ENCODE results near the gene STPG2. TPM values are rescaled to one million over a fixed set of nuclear protein-coding genes. Genes with fewer than 3 reads are reported as not detected.

The STPG2 gene
- total RNA-seq, 1 donor: under 0.01 TPM

GRCh38 chr4:98110929-98111328, 32.3 kb downstream of the STPG2 start:
- H3K36me3 ChIP-seq (ENCODE audit: insufficient read depth, low read length): no peaks in the 10 kb centered on the region
- no peak overlapping the region for H2AFZ ChIP-seq (ENCODE audit: low read length)
- H4K20me1 ChIP-seq (ENCODE audit: insufficient read depth, low read length): no peaks in the 10 kb centered on the region
- no peak for DNase-seq (ENCODE audit: insufficient read length, low spot score, missing footprints)
- no peaks in the 10 kb centered on the region for H3K9me3 ChIP-seq (ENCODE audit: low read depth, low read length)
- no peak overlapping the region for H3K27ac ChIP-seq (ENCODE audit: low read depth, low read length)
- H3K27me3 ChIP-seq (ENCODE audit: insufficient read depth, low read length): no peaks in the 10 kb centered on the region
- no peaks in the 10 kb centered on the region for H3K79me2 ChIP-seq (ENCODE audit: insufficient read depth, low read length)
- H3K4me2 ChIP-seq (ENCODE audit: insufficient read depth, low read length): no peak overlapping the region
- H3K4me3 ChIP-seq (ENCODE audit: insufficient read depth, low read length): no peak overlapping the region
- TF ChIP-seq, protein P1, sequence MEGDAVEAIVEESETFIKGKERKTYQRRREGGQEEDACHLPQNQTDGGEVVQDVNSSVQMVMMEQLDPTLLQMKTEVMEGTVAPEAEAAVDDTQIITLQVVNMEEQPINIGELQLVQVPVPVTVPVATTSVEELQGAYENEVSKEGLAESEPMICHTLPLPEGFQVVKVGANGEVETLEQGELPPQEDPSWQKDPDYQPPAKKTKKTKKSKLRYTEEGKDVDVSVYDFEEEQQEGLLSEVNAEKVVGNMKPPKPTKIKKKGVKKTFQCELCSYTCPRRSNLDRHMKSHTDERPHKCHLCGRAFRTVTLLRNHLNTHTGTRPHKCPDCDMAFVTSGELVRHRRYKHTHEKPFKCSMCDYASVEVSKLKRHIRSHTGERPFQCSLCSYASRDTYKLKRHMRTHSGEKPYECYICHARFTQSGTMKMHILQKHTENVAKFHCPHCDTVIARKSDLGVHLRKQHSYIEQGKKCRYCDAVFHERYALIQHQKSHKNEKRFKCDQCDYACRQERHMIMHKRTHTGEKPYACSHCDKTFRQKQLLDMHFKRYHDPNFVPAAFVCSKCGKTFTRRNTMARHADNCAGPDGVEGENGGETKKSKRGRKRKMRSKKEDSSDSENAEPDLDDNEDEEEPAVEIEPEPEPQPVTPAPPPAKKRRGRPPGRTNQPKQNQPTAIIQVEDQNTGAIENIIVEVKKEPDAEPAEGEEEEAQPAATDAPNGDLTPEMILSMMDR (IDR thresholded peaks at IDR 0.05; ENCODE audit: extremely low read depth, low read depth, low read length): no peak
- H3K4me1 ChIP-seq (ENCODE audit: insufficient read depth, low read length): no peaks in the 10 kb centered on the region

DNA sequence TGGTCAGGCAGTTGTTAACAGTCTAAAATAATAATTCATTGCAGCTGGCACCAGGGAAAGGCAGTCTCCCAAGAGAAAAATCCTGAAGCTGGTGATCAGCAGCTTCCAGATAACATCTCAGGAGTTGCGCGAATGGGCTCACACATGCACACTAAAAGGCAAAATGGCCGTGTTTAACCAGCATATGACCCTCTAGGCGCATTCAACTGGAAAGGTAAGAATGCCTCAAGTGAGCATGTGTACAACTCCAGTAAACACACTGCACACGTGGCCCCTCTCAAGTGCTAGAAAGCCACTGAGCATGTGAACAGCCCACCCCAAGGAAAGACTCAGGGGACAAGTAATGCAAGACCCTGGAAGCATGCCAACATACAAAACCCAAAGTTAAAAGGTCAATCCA, 33.1 kb downstream of the STPG2 start:
- Histone ChIP-seq H3K4me1 (ENCODE audit: insufficient read depth, low read length) (no peaks in the 10 kb centered on the region), H3K4me3 (ENCODE audit: insufficient read depth, low read length) (no peak overlapping the region), H3K79me2 (ENCODE audit: insufficient read depth, low read length) (no peaks in the 10 kb centered on the region), H3K27me3 (ENCODE audit: insufficient read depth, low read length) (no peaks in the 10 kb centered on the region), H3K9me3 (ENCODE audit: low read depth, low read length) (no peaks in the 10 kb centered on the region), H3K4me2 (ENCODE audit: insufficient read depth, low read length) (no peak overlapping the region), H3K36me3 (ENCODE audit: insufficient read depth, low read length) (no peaks in the 10 kb centered on the region), H3K27ac (ENCODE audit: low read depth, low read length) (no peak overlapping the region), H4K20me1 (ENCODE audit: insufficient read depth, low read length) (no peaks in the 10 kb centered on the region), H2AFZ (ENCODE audit: low read length) (no peak overlapping the region)
- TF ChIP-seq, protein P1 (IDR thresholded peaks at IDR 0.05; ENCODE audit: extremely low read depth, low read depth, low read length): no peak
- no peak for DNase-seq (ENCODE audit: insufficient read length, low spot score, missing footprints)

GRCh38 chr4:98102660-98103059, 40.6 kb downstream of the STPG2 start:
- Histone ChIP-seq H3K4me1 (ENCODE audit: insufficient read depth, low read length) (no peaks in the 10 kb centered on the region), H3K4me2 (ENCODE audit: insufficient read depth, low read length) (no peak overlapping the region), H3K27ac (ENCODE audit: low read depth, low read length) (no peak overlapping the region), H3K36me3 (ENCODE audit: insufficient read depth, low read length) (no peaks in the 10 kb centered on the region), H2AFZ (ENCODE audit: low read length) (no peak overlapping the region), H3K4me3 (ENCODE audit: insufficient read depth, low read length) (no peak overlapping the region), H4K20me1 (ENCODE audit: insufficient read depth, low read length) (no peaks in the 10 kb centered on the region), H3K27me3 (ENCODE audit: insufficient read depth, low read length) (no peaks in the 10 kb centered on the region), H3K79me2 (ENCODE audit: insufficient read depth, low read length) (no peaks in the 10 kb centered on the region), H3K9me3 (ENCODE audit: low read depth, low read length) (no peaks in the 10 kb centered on the region)
- TF ChIP-seq, protein P1 (IDR thresholded peaks at IDR 0.05; ENCODE audit: extremely low read depth, low read depth, low read length): no peak
- no peak for DNase-seq (ENCODE audit: insufficient read length, low spot score, missing footprints)

DNA sequence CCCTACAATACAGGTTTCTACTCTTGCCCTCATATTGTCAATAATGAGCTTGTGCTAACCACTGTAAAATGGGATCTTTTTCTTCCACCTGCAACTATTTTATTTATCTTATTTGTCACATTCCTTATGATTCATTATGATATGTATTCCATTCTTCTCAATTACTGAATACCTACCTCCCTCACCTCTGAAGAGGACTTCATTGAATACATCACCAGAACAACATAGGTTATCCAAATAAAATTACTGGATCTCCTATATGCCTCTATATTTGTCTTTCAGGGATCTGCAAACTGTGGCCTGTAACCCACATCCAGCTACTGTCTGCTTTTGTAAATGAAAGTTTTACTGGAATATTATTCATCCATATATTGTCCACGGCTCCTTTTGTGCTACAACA, 41.3 kb downstream of the STPG2 start:
- Histone ChIP-seq H3K79me2 (ENCODE audit: insufficient read depth, low read length) (no peaks in the 10 kb centered on the region), H3K4me3 (ENCODE audit: insufficient read depth, low read length) (no peak overlapping the region), H3K9me3 (ENCODE audit: low read depth, low read length) (no peaks in the 10 kb centered on the region), H2AFZ (ENCODE audit: low read length) (no peak overlapping the region), H3K27ac (ENCODE audit: low read depth, low read length) (no peak overlapping the region), H3K4me2 (ENCODE audit: insufficient read depth, low read length) (no peak overlapping the region), H3K27me3 (ENCODE audit: insufficient read depth, low read length) (no peaks in the 10 kb centered on the region), H3K4me1 (ENCODE audit: insufficient read depth, low read length) (no peaks in the 10 kb centered on the region), H4K20me1 (ENCODE audit: insufficient read depth, low read length) (no peaks in the 10 kb centered on the region), H3K36me3 (ENCODE audit: insufficient read depth, low read length) (no peaks in the 10 kb centered on the region)
- no peak for DNase-seq (ENCODE audit: insufficient read length, low spot score, missing footprints)
- TF ChIP-seq, protein P1 (IDR thresholded peaks at IDR 0.05; ENCODE audit: extremely low read depth, low read depth, low read length): no peak

All from osteoblast (primary cell).